Endothelial cell of hepatic sinusoid (primary cell): ENCODE data around the gene SYTL5.
"Not testable (repeated sequence)": the region's sequence is repeated elsewhere in the genome, so short reads cannot be mapped to it uniquely, and the experiment has no call there.

Experiments
- in situ Hi-C: cut with HindIII; loops from 2 replicates; pipeline ENCODE4 v1.10.0; 2017; ENCODE audit warnings: low sequenced_read_pairs

Gene SYTL5

DNA sequence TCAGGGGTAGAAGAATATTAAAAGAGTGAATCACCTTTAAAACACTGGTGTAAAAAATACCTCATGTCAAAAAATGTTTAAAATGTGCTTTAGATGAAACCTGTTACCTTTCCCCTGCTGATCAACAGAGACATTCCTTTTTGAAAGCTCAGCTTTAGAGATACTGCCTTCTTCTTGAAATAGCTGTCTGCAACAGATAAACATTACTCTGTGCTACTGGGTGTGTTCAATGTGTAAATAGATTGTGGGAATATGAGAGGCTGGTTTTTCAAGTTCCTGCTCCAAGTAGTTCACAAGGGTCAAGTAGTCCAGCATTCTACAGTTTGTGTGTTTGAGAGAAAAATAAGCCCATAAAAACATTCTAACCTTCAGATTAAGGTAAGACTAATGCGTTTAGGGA is at the start of gene SYTL5:
SYTL5 (plus strand) TSS at position 263 of the 400 bp plus-strand sequence. CDS start 27,337 bp downstream, outside the sequence.
- in situ Hi-C loops, result no loop called here

DNA sequence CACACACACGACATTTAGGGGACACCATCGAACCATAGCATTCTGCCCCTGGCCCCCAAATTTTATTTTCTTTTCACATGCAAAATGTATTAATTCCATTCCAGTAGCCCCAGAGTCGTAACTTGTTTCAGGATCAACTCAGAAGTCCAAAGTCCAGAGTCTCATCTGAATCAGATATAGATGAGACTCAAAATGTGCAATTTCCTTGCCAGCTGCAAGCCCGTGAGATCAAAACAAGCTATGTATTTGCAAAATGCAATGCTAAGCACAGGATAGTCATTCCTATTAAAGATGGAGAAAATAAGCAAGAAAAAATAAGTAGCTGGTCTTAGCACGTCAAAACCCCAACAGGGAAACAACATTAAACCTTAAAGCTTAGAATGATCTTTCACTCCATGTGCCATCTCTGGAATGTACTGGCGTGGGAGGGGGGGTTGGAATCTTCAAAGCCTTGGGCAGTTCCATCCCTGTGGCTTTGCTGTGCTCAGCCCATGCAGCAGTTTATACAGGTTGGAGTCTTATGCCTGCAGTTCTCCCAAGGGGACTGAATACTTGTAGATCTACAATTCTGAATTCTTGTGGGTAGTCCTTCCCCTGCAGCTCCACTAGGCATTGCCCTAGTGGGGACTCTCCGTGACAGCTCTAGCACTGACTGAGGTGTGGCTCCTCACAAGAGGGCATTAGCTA is 47.7 kb upstream of the SYTL5 start:
- in situ Hi-C loops, result no loop called here

GRCh38 chrX:37959212-37960021 is 46.9 kb upstream of the SYTL5 start:
- in situ Hi-C loops, result no loop called here

DNA sequence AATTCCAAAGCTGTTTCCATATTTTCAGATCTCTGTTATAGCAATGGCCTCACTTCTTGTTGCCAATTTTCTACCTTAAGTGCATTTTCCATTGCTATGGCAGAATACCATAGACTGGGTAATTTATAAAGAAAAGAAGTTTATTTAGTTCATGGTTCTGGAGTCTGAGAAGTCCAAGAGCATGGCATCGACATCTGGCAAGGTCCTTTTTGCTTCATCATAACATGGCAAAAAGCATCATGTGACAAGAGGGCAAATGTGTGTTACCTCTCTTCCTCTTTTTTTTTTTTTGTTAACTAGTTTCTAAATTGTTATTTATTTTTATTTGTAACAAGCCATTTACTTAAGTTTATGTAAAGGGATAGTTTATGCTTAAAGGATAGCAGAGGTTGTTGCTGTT is 45.2 kb upstream of the SYTL5 start:
- in situ Hi-C loops, result no loop called here

DNA sequence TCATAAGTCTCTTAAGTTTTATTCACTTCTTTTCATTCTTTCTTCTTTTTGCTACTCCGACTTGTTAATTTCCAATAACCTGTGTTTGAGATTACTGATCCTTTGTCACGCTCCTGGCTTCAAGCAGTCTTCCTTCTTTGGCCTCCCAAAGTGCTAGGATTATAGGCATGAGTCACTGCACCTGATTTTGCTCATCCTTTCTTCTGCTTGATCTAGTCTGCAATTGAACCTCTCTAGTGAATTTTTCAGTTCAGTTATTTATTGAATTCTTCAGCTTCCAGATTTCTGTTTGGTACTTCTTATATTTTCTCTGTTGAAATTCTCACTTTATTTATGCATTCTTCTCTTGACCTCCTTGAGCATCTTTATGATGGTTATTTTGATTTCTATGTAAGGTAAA is 38.6 kb upstream of the SYTL5 start:
- in situ Hi-C loops, result loop anchor here (5.0 kb wide), 1 partner anchor 85 kb away; no protein-coding TSS in a partner anchor

DNA sequence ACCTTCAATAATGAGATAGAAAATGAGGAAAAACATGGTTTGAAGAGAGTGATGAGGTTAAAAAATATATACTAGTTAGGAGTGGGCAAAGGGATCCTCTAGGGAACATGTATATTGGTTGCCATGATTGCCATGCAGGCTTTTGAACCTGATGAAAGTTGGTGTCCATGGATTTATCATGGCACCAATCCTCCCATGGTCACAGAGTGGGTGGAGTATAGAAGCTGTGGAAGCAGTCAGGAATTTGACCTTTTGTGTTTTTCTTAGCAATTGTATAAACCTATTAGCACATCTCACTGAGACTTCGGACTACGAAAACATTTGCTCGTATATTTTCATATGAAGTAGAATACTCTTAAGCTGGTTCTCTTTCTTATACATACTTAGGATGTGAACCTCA is 30.9 kb upstream of the SYTL5 start:
- in situ Hi-C loops, result no loop called here

- in situ Hi-C loops, result no loop called here
Measured at GRCh38 chrX:37976153-37976552, 30.2 kb upstream of the SYTL5 start.

DNA sequence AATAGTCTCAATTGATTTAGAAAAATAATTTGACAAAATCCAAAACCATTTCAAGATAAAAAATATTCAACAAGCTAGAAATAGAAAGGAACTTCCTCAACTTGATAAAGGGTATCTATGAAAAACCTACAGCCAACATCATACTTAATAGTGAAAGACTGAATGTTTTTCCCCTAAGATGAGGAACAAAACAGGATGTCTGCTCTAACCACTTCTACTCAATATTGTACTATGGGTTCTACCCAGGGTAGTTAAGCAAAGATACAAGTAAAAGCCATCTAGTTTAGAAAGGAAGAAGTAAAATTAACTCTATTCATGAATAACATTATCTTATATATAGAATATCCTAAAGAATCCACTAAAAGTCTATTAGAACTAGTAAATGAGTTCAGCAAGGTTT is 21.5 kb upstream of the SYTL5 start:
- in situ Hi-C loops, result no loop called here

DNA sequence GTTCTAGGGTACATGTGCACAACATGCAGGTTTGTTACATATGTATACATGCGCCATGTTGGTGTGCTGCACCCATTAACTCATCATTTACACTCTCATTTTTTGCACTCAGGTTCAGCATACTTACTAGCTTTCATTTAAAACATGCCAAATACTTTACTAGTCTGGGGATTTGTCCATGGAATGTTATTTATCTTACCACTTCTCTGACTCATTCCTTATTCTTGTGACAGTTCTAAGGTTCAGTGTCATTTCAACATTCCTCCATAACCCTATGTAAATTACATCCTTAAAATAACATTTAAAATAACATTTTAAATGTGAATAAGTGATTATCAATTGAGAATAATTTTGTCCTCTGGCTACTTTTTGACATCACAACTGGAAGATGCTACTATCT is 19.5 kb upstream of the SYTL5 start:
- in situ Hi-C loops, result no loop called here

- in situ Hi-C loops, result no loop called here
Measured at GRCh38 chrX:37989304-37989703, 17.0 kb upstream of the SYTL5 start.

GRCh38 chrX:37991303-37991702 is 15.1 kb upstream of the SYTL5 start:
- in situ Hi-C loops, result not testable (repeated sequence)

DNA sequence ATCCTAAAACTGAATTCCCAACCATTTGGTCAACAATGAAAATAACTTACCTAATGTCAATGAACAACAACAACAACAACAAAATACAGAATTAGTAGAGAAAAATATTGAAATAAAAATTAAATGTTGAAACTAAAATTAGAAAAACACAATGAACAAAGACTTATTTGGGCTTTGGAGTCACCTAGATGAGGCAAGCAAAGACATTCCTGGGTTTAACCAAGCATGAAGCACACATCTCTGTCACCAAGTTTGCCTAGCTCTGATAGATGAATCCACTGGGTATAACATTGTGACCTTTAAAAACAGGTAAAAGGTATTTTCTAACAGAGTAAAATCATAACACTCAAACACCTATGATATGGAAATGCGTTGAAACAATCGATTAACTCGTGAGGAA is 13.2 kb upstream of the SYTL5 start:
- in situ Hi-C loops, result no loop called here

GRCh38 chrX:37993837-37994619 is 12.3 kb upstream of the SYTL5 start:
- in situ Hi-C loops, result no loop called here

- in situ Hi-C loops, result no loop called here
Measured at GRCh38 chrX:37995428-37995827, 10.9 kb upstream of the SYTL5 start.

GRCh38 chrX:37997096-37997495 is 9.3 kb upstream of the SYTL5 start:
- in situ Hi-C loops, result no loop called here

GRCh38 chrX:37998586-37999262 is 7.6 kb upstream of the SYTL5 start:
- in situ Hi-C loops, result no loop called here

GRCh38 chrX:38000706-38001105 is 5.6 kb upstream of the SYTL5 start:
- in situ Hi-C loops, result no loop called here

GRCh38 chrX:38004046-38004445 is 2.3 kb upstream of the SYTL5 start:
- in situ Hi-C loops, result no loop called here

DNA sequence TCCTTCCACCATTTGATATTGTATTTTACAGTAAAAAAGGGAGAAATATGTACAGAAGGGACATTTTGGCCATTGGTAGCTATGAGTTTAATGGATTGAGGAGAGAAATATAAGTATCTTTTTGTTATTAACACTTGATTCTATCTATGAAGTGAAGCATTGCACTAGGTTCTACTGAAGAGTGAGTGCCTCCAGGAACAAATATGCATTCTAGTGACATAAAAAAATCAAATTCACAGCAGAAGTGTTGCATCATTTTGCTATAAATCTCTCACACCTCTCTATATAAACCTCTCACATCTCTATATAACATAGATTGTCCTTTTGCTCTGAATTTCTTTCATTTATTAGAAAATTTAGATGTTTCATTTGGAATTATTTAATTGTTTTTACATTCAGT is 425 bp downstream of the SYTL5 start:
- in situ Hi-C loops, result no loop called here

- in situ Hi-C loops, result no loop called here
Measured at GRCh38 chrX:38008658-38009057, 2.3 kb downstream of the SYTL5 start.

DNA sequence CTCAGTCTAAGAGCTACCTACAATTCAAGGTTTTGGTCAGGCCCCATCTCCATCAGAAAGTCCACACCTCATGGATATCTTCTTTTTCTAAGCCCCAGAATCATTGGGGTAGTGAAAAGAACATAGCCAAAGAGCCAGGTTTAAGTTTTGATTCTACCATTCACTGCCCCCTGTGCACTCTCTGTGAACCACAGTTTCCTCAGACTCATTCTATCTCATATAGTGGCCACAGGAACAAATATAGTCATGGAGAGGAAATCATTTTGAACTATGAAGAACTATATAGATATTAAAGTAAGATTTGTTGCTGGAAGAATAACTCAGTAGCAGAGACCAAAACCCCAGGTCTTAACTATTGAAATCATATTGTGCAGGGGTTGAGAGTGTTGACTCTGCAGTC is 3.3 kb downstream of the SYTL5 start:
- in situ Hi-C loops, result no loop called here
